Bronchial epithelial cell (primary cell): ENCODE measurements around the gene CACHD1. TPM values are rescaled to one million over a fixed set of nuclear protein-coding genes. Genes with fewer than 3 reads are reported as not detected.

Experiments
- DNase-seq: peaks from one replicate; pipeline ENCODE4 v3.0.0-alpha.2; 2010; ENCODE audit warnings: low read depth
- FAIRE-seq: peaks from 2 replicates; lab custom pipeline; 2011; peaks lifted over from hg19 to GRCh38; lab: Jason Lieb, UNC
- H3K27me3 ChIP-seq: 2 replicates; pipeline ENCODE4 v1.5.1; 2011; ENCODE audit warnings: low read length; ENCODE audit not compliant: control insufficient read depth, insufficient read depth
- H3K36me3 ChIP-seq: 2 replicates; pipeline ENCODE4 v1.5.1; 2011; ENCODE audit warnings: low read length; ENCODE audit not compliant: control insufficient read depth, insufficient read depth
- H3K4me3 ChIP-seq: 2 replicates; pipeline ENCODE4 v1.5.1; 2011; ENCODE audit warnings: mild to moderate bottlenecking, low read depth, low read length, control low read depth
- CTCF ChIP-seq: IDR thresholded peaks from 2 replicates; pipeline ENCODE4 v1.5.1; 2011; ENCODE audit warnings: mild to moderate bottlenecking, moderate library complexity, low read length, control low read depth, inconsistent platforms; ENCODE audit not compliant: insufficient read depth, severe bottlenecking
- total RNA-seq: library from RNA; depleted of rRNA; stranded (reverse); fragments of >200 nt; gene quantifications from 2 replicates; pipeline ENCODE4 v1.2.1, GENCODE V29; 2014

The CACHD1 gene
- total RNA-seq, 1 donor from 2014 or later, result 1.8 TPM

- FAIRE-seq, result peak; percentile 36
- no peak for TF ChIP-seq CTCF
- no peaks in the 10 kb centered on the region for H3K36me3 ChIP-seq
- no peaks in the 10 kb centered on the region for H3K27me3 ChIP-seq
- no peak overlapping the region for H3K4me3 ChIP-seq
- DNase-seq, result no peak
Measured at GRCh38 chr1:64685217-64685616, 215.3 kb downstream of the CACHD1 start.

- TF ChIP-seq CTCF, result no peak
- no peaks in the 10 kb centered on the region for H3K27me3 ChIP-seq
Measured at GRCh38 chr1:64685765-64686341, 215.9 kb downstream of the CACHD1 start.

GRCh38 chr1:64686828-64687724, 217.1 kb downstream of the CACHD1 start:
- no peak for FAIRE-seq
- Histone ChIP-seq H3K4me3 (no peak overlapping the region), H3K27me3 (no peaks in the 10 kb centered on the region), H3K36me3 (no peaks in the 10 kb centered on the region)
- peak; percentile 67 for TF ChIP-seq CTCF
- DNase-seq, result peak; percentile 85

More at GRCh38 chr1:64685765-64686341, 215.9 kb downstream of the CACHD1 start:
- H3K36me3 ChIP-seq, result no peaks in the 10 kb centered on the region
- DNase-seq, result no peak
- H3K4me3 ChIP-seq, result no peak overlapping the region
- FAIRE-seq, result no peak

- H3K4me3 ChIP-seq, result no peak overlapping the region
- TF ChIP-seq CTCF, result no peak
- FAIRE-seq, result no peak
- no peaks in the 10 kb centered on the region for H3K36me3 ChIP-seq
- DNase-seq, result peak; percentile 73
- no peaks in the 10 kb centered on the region for H3K27me3 ChIP-seq
Measured at GRCh38 chr1:64687725-64688327, 217.9 kb downstream of the CACHD1 start.

GRCh38 chr1:64691626-64692025, 221.7 kb downstream of the CACHD1 start:
- DNase-seq (peak; percentile 40), FAIRE-seq (no peak)
- TF ChIP-seq CTCF, result no peak
- H3K4me3 ChIP-seq, result no peak overlapping the region
- no peaks in the 10 kb centered on the region for H3K36me3 ChIP-seq
- no peaks in the 10 kb centered on the region for H3K27me3 ChIP-seq
